Measurements from ENCODE around the gene PLS3.
A peak's percentile ranks its signal among the peaks of the same experiment; 100 is the strongest.

The PLS3 gene

DNA sequence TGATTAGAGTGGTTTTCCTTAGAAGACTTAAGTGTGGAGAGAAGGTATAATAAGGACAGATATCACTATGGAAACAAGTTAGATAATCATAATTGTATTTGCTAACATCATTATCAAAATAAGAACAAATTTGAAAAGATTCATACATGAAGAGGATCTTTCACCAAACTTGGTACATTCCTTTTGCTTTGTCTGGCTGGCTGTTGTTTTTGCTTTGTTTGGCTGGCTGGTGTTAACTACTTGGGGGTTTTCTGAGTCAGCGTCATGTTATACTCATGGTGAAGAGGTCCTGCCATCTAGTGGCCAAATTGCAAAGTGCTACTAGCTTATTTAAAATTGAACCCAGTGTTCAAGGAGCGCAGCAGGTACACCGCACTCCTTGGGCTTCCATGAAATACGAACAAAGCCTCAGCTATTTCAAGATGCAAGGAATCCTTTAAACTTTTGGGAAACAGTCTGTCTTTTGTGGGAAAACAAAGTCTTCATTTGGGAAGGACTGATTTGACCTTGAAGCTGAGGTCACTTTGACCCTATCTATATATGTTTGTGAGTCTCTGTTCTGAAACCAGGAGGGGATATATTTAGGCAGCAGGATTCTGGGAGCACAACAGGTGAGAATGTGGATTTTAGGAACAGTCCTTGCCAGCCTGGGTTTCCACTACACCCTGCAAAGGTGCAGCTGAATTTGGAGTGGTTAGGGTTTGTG is 129.7 kb downstream of the PLS3 start:
- no peaks in the 10 kb centered on the region for H3K36me3 ChIP-seq (ENCODE audit: low read depth)
- DNase-seq (ENCODE audit: low spot score) (no peak), ATAC-seq (ENCODE audit: low read depth) (peak; percentile 76)
- H3K4me3 ChIP-seq (ENCODE audit: severe bottlenecking) = no peak overlapping the region
- no peaks in the 10 kb centered on the region for H3K4me1 ChIP-seq (ENCODE audit: insufficient read depth, poor library complexity, severe bottlenecking)
- no peak overlapping the region for H3K27ac ChIP-seq (ENCODE audit: poor library complexity, severe bottlenecking)
- TF ChIP-seq, protein P1, sequence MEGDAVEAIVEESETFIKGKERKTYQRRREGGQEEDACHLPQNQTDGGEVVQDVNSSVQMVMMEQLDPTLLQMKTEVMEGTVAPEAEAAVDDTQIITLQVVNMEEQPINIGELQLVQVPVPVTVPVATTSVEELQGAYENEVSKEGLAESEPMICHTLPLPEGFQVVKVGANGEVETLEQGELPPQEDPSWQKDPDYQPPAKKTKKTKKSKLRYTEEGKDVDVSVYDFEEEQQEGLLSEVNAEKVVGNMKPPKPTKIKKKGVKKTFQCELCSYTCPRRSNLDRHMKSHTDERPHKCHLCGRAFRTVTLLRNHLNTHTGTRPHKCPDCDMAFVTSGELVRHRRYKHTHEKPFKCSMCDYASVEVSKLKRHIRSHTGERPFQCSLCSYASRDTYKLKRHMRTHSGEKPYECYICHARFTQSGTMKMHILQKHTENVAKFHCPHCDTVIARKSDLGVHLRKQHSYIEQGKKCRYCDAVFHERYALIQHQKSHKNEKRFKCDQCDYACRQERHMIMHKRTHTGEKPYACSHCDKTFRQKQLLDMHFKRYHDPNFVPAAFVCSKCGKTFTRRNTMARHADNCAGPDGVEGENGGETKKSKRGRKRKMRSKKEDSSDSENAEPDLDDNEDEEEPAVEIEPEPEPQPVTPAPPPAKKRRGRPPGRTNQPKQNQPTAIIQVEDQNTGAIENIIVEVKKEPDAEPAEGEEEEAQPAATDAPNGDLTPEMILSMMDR (IDR thresholded peaks at IDR 0.05; ENCODE audit: poor library complexity, severe bottlenecking) = peak; percentile 71
- H3K27me3 ChIP-seq (ENCODE audit: insufficient read depth, poor library complexity, severe bottlenecking) = no peaks in the 10 kb centered on the region
- no peaks in the 10 kb centered on the region for H3K9me3 ChIP-seq (ENCODE audit: severe bottlenecking)

DNA sequence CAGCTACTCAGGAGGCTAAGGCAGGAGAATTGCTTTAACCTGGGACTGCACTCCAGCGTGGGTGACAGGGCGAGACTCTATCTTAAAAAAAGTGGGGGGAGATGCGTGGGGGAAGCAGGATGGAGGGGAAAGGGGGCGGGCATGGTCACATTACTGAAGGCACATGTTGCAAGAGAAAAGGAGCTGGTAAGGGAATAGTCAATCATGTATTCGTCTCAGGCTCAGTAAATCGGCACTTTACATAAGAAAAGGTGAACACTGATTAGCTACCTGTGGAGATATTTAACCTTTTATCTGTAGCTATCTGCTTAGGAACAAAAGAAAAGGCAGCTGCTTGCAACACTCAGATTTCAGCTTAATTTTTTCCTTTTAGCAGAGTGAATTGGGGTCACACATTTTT is 132.5 kb downstream of the PLS3 start:
- Histone ChIP-seq H3K36me3 (ENCODE audit: low read depth) (no peaks in the 10 kb centered on the region), H3K27me3 (ENCODE audit: insufficient read depth, poor library complexity, severe bottlenecking) (no peaks in the 10 kb centered on the region), H3K4me1 (ENCODE audit: insufficient read depth, poor library complexity, severe bottlenecking) (no peaks in the 10 kb centered on the region), H3K4me3 (ENCODE audit: severe bottlenecking) (no peak overlapping the region), H3K27ac (ENCODE audit: poor library complexity, severe bottlenecking) (no peak overlapping the region), H3K9me3 (ENCODE audit: severe bottlenecking) (no peaks in the 10 kb centered on the region)
- DNase-seq (ENCODE audit: low spot score) (no peak), ATAC-seq (ENCODE audit: low read depth) (no peak)
- TF ChIP-seq, protein P1 (IDR thresholded peaks at IDR 0.05; ENCODE audit: poor library complexity, severe bottlenecking) = no peak

DNA sequence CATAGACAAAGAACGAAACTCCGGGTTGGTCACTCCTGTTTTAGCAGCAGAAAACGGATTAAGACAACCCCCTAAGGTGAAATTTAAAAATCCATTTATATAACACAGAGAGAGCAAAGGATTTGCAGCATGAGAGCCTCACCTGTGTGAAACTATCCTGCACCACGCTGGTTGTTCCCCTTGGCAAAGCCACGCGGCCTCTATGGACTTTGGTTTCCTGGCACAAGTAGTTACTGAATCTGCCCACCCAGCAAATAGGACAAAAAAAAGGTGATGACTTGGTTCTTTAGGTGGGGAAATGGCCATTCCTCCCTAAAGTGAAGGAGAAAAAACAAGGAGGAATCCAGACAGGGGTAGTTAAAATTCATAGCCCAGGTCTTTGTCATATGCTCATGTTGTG is 133.1 kb downstream of the PLS3 start:
- no peaks in the 10 kb centered on the region for H3K36me3 ChIP-seq (ENCODE audit: low read depth)
- no peaks in the 10 kb centered on the region for H3K9me3 ChIP-seq (ENCODE audit: severe bottlenecking)
- ATAC-seq (ENCODE audit: low read depth) (no peak), DNase-seq (ENCODE audit: low spot score) (no peak)
- no peaks in the 10 kb centered on the region for H3K27me3 ChIP-seq (ENCODE audit: insufficient read depth, poor library complexity, severe bottlenecking)
- no peak overlapping the region for H3K27ac ChIP-seq (ENCODE audit: poor library complexity, severe bottlenecking)
- TF ChIP-seq, protein P1 (IDR thresholded peaks at IDR 0.05; ENCODE audit: poor library complexity, severe bottlenecking) = no peak
- H3K4me3 ChIP-seq (ENCODE audit: severe bottlenecking) = no peak overlapping the region
- H3K4me1 ChIP-seq (ENCODE audit: insufficient read depth, poor library complexity, severe bottlenecking) = no peaks in the 10 kb centered on the region

DNA sequence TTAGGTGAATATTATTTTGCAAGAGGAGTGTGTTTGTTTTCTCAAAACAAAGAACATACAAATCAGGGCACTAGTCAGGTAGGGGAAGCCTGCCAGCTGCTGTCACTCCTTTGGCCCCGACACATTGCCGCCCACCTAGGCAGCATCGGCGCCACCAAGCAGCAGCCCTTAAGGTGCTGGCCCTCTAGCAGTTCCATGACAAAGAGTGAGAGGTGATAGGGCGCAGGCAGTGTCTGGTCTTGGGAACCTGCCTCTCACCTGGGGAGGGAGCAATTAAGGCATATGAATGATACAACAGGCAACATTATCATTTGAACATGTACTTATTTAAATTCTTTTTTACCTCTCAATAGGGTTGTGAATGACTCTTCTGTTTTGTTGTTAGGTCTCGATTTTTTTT is 135.1 kb downstream of the PLS3 start:
- no peak for DNase-seq (ENCODE audit: low spot score)
- TF ChIP-seq, protein P1 (IDR thresholded peaks at IDR 0.05; ENCODE audit: poor library complexity, severe bottlenecking) = no peak
- Histone ChIP-seq H3K4me1 (ENCODE audit: insufficient read depth, poor library complexity, severe bottlenecking) (no peaks in the 10 kb centered on the region), H3K9me3 (ENCODE audit: severe bottlenecking) (no peaks in the 10 kb centered on the region), H3K4me3 (ENCODE audit: severe bottlenecking) (no peak overlapping the region), H3K27ac (ENCODE audit: poor library complexity, severe bottlenecking) (no peak overlapping the region), H3K27me3 (ENCODE audit: insufficient read depth, poor library complexity, severe bottlenecking) (no peaks in the 10 kb centered on the region), H3K36me3 (ENCODE audit: low read depth) (no peaks in the 10 kb centered on the region)
- no peak for ATAC-seq (ENCODE audit: low read depth)

DNA sequence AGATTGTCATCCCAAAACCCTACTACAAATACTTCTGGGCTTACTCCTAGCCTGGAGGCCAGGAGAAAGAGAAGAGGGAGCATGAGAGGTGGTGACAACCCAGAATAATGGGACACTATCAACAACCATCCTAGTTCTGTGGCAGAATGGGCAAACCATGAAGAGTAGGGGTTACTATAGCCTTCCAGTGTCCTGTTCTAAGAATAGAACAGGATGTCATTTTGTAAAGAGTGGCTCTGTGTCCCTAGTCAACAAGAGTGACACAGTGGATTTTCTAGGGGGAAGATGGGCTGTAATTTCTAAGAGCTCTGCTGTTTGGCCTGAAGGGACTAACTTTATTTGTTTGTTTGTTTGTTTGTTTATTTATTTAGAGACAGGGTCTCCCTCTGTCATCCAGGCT is 136.0 kb downstream of the PLS3 start:
- Histone ChIP-seq H3K9me3 (ENCODE audit: severe bottlenecking) (no peaks in the 10 kb centered on the region), H3K27ac (ENCODE audit: poor library complexity, severe bottlenecking) (no peak overlapping the region), H3K4me1 (ENCODE audit: insufficient read depth, poor library complexity, severe bottlenecking) (no peaks in the 10 kb centered on the region), H3K4me3 (ENCODE audit: severe bottlenecking) (no peak overlapping the region), H3K27me3 (ENCODE audit: insufficient read depth, poor library complexity, severe bottlenecking) (no peaks in the 10 kb centered on the region), H3K36me3 (ENCODE audit: low read depth) (no peaks in the 10 kb centered on the region)
- TF ChIP-seq, protein P1 (IDR thresholded peaks at IDR 0.05; ENCODE audit: poor library complexity, severe bottlenecking) = no peak
- no peak for ATAC-seq (ENCODE audit: low read depth)
- no peak for DNase-seq (ENCODE audit: low spot score)
